Vein endothelial cell (primary cell): ENCODE data around the gene MAN1A2. TPM values are rescaled to one million over a fixed set of nuclear protein-coding genes. Genes with fewer than 3 reads are reported as not detected.

ENCODE experiments used
- total RNA-seq: library from RNA; depleted of rRNA; stranded (reverse); fragments of >200 nt; gene quantifications from 2 replicates; pipeline ENCODE4 v1.2.3, GENCODE V29; 2012

Gene MAN1A2
- 54.3 and 61.4 TPM in 2 replicates for total RNA-seq

GRCh38 chr1:117367046-117368025, at the start of gene MAN1A2:
TSS of gene MAN1A2 (plus strand) at chr1:117367449. CDS start at chr1:117368184, 735 bp downstream.

Other genes starting within 250 kb of the MAN1A2 start
- gene TRIM45, start 245.7 kb upstream of the MAN1A2 start, total RNA-seq = 0.98 and 1.4 TPM in 2 replicates
- not detected in 2 replicates for gene VTCN1, start 156.5 kb upstream of the MAN1A2 start, total RNA-seq
- gene TENT5C, start 238.6 kb downstream of the MAN1A2 start, total RNA-seq = under 0.01 and 0.29 TPM in 2 replicates